K562 (cell line): ENCODE results near the gene ADAM8. TPM values are rescaled to one million over a fixed set of nuclear protein-coding genes. Genes with fewer than 3 reads are reported as not detected.

Experiments
- ARID3B ChIP-seq: fragments of 250-450 bp; sonication (Bioruptor Pico); IDR thresholded peaks from 2 replicates; pipeline ENCODE4 v1.4.0; 2020; ENCODE audit warnings: borderline replicate concordance
- CBX1 ChIP-seq: sonication (generic); IDR thresholded peaks from 2 replicates; pipeline ENCODE4 v1.6.1; 2016; ENCODE audit warnings: antibody characterized with exemption, low read depth, mild to moderate bottlenecking
- CREB1 ChIP-seq, 2 experiments: sonication (generic) in 1 of 2; formaldehyde crosslinking in 1 of 2; IDR thresholded peaks; 2 replicates each; pipeline versions ENCODE4 v1.6.1 to v1.8.0; 2012 to 2022; ENCODE audit warnings: inconsistent platforms in 1 of 2, mild to moderate bottlenecking in 1 of 2, missing genetic modification reagents in 1 of 2, moderate library complexity in 1 of 2
- HNRNPLL ChIP-seq: fragments of 200-400 bp; formaldehyde crosslinking; IDR thresholded peaks from 2 replicates; pipeline ENCODE4 v1.6.1; 2017; ENCODE audit warnings: low read length, low read depth, mild to moderate bottlenecking; ENCODE audit not compliant: poor library complexity, severe bottlenecking
- KDM1A ChIP-seq, 2 experiments: fragments of 450-650 bp; IDR thresholded peaks; 2 replicates each; pipeline ENCODE4 v1.6.1; 2016; ENCODE audit warnings: mild to moderate bottlenecking in 2 of 2
- NFRKB ChIP-seq: fragments of 450-650 bp; IDR thresholded peaks from 2 replicates; pipeline ENCODE4 v1.6.1; 2016; ENCODE audit warnings: low read depth
- REST ChIP-seq, 2 experiments: fragments of 450-650 bp; formaldehyde crosslinking in 1 of 2; IDR thresholded peaks; 2 replicates each; pipeline versions ENCODE4 v1.4.0 to v1.6.1; 2014 to 2020; ENCODE audit warnings: mild to moderate bottlenecking in 2 of 2, borderline replicate concordance in 1 of 2, low read depth in 1 of 2
- ZNF561 ChIP-seq: fragments of 450-650 bp; formaldehyde crosslinking; conservative IDR thresholded peaks from 2 replicates; pipeline ENCODE4 v1.4.0; 2020; ENCODE audit warnings: mild to moderate bottlenecking, moderate library complexity
- polyA plus RNA-seq, 8 experiments: library from polyadenylated mRNA; depleted of rRNA in 4 of 8; stranded (reverse) in 5 of 8; unstranded in 3 of 8; fragments of >200 nt; fragmentation: Nextera tagmentation in 2 of 8; fragmentation: Illumina TruSeq in 1 of 8; extraction: Ambion mirVana in 2 of 8; extraction: Trizol in 1 of 8; gene quantifications; 2 replicates each; pipeline versions ENCODE4 v1.2.1 to v1.2.3, GENCODE V29; 2011 to 2014; ENCODE audit warnings: inconsistent platforms in 1 of 8, missing spikeins in 1 of 8
- total RNA-seq, 7 experiments: library from RNA; depleted of rRNA in 6 of 7; stranded (reverse); fragments of >200 nt in 6 of 7; fragmentation: Illumina TruSeq in 2 of 7; extraction: Trizol in 2 of 7; gene quantifications; 2 replicates each; pipeline versions ENCODE4 v1.2.1 to v1.2.3, GENCODE V29; 2011 to 2021; ENCODE audit warnings: low replicate concordance in 1 of 7
- TF ChIP-seq, protein P1 (sequence below): sonication (generic); formaldehyde crosslinking; IDR thresholded peaks from 2 replicates; pipeline ENCODE4 v1.8.1; 2023; ENCODE audit warnings: mild to moderate bottlenecking, missing genetic modification reagents, moderate library complexity
- TF ChIP-seq, protein P2 (sequence below), 2 experiments: IDR thresholded peaks; 2 replicates each; pipeline ENCODE4 v1.6.1; 2012; ENCODE audit warnings: improper control_type of control experiment in 2 of 2, low read depth in 2 of 2, low read length in 2 of 2, borderline replicate concordance in 1 of 2
- TF ChIP-seq, protein P3 (sequence below): fragments of 250-450 bp; sonication (Bioruptor Pico); IDR thresholded peaks from 2 replicates; pipeline ENCODE4 v1.8.0; 2022; ENCODE audit warnings: moderate library complexity, mild to moderate bottlenecking, inconsistent platforms

The ADAM8 gene
- total and polyA plus RNA-seq, 9 of the 15 experiments (the other 6 are each of a cell fraction or from before 2014, with no cell fraction given): 0.07 to 7.0 (median 1.1) TPM

DNA sequence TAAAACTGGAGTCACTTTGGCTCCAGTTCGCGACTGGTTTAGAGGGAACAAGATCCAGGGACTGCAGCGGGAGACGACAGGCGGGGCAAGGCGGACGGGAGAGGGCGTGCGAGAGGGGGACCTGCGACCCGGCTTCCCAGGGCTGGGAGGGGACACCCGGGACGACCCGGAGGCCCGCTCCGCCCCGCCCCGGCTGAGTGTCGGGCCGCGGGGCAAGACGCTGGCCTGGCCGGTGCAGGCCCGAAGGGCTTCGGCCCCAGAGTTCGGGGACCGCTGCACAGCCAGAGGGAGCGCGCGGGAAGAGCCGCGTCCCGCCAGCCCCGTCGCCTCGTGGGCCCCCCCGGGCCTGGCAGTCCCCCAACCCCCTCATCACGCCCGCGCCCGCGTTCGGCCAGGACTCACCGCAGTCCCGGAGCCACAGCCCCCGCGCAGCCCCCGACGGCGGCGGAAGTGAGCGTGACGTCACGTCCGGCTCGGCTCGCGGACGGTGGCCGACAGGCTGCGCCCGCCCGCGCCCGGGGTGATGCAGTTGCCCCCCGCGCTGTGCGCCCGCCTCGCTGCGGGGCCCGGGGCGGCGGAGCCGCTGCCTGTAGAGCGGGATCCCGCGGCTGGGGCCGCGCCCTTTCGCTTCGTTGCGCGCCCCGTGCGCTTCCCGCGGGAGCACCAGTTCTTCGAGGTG, 31.9 kb upstream of the ADAM8 start, which contains the start of the genes TUBGCP2 and ZNF511 (continued):
- TF ChIP-seq CREB1 (IDR thresholded peaks at IDR 0.05): peak; percentile 66; the same call in 1 of the 2 replicates
- peak; percentile 89 for TF ChIP-seq CREB1 (CRISPR knock-in tag; IDR thresholded peaks at IDR 0.05)
- TF ChIP-seq ARID3B (CRISPR knock-in tag): no peak
- TF ChIP-seq, protein P1, sequence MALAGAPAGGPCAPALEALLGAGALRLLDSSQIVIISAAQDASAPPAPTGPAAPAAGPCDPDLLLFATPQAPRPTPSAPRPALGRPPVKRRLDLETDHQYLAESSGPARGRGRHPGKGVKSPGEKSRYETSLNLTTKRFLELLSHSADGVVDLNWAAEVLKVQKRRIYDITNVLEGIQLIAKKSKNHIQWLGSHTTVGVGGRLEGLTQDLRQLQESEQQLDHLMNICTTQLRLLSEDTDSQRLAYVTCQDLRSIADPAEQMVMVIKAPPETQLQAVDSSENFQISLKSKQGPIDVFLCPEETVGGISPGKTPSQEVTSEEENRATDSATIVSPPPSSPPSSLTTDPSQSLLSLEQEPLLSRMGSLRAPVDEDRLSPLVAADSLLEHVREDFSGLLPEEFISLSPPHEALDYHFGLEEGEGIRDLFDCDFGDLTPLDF (CRISPR knock-in tag): peak; percentile 73
- no peak for TF ChIP-seq ZNF561 (CRISPR knock-in tag)
- TF ChIP-seq CBX1: peak; percentile 19; the same call in 1 of the 2 replicates
- TF ChIP-seq, protein P2, sequence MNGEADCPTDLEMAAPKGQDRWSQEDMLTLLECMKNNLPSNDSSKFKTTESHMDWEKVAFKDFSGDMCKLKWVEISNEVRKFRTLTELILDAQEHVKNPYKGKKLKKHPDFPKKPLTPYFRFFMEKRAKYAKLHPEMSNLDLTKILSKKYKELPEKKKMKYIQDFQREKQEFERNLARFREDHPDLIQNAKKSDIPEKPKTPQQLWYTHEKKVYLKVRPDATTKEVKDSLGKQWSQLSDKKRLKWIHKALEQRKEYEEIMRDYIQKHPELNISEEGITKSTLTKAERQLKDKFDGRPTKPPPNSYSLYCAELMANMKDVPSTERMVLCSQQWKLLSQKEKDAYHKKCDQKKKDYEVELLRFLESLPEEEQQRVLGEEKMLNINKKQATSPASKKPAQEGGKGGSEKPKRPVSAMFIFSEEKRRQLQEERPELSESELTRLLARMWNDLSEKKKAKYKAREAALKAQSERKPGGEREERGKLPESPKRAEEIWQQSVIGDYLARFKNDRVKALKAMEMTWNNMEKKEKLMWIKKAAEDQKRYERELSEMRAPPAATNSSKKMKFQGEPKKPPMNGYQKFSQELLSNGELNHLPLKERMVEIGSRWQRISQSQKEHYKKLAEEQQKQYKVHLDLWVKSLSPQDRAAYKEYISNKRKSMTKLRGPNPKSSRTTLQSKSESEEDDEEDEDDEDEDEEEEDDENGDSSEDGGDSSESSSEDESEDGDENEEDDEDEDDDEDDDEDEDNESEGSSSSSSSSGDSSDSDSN (IDR thresholded peaks at IDR 0.05; ENCODE audit: borderline replicate concordance in 1 of 2, low read depth in 2 of 2, low read length in 2 of 2): no peak
- TF ChIP-seq NFRKB: no peak
- TF ChIP-seq HNRNPLL: no peak
- TF ChIP-seq KDM1A (IDR thresholded peaks at IDR 0.05): no peak
- TF ChIP-seq REST (IDR thresholded peaks at IDR 0.05; ENCODE audit: borderline replicate concordance): no peak; the same call in 1 of the 2 replicates
- no peak for TF ChIP-seq REST (CRISPR knock-in tag; IDR thresholded peaks at IDR 0.05; ENCODE audit: low read depth)
- TF ChIP-seq, protein P3, sequence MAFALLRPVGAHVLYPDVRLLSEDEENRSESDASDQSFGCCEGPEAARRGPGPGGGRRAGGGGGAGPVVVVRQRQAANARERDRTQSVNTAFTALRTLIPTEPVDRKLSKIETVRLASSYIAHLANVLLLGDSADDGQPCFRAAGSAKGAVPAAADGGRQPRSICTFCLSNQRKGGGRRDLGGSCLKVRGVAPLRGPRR (CRISPR knock-in tag): no peak
